Activated CD4-positive, alpha-beta memory T cell treated with anti-CD3 and anti-CD28 coated beads, Interleukin-2, amount 10 ng/mL, durations not matched to agents 7 days and 5 days (primary cell): ENCODE data around the gene TRIP10. TPM values are rescaled to one million over a fixed set of nuclear protein-coding genes. Genes with fewer than 3 reads are reported as not detected.
"Not testable (repeated sequence)": the region's sequence is repeated elsewhere in the genome, so short reads cannot be mapped to it uniquely, and the experiment has no call there.

Experiments
- CTCF ChIA-PET: fragments of 350-600 bp; sonication (Branson Sonifier 250); formaldehyde crosslinking; loops from one replicate; lab custom pipeline; 2021; ENCODE audit warnings: antibody characterized with exemption, inconsistent platforms; lab: Charles Lee
- POLR2A ChIA-PET: fragments of 350-600 bp; sonication (Branson Sonifier 250); formaldehyde crosslinking; loops from one replicate; lab custom pipeline; 2021; ENCODE audit warnings: antibody characterized with exemption; lab: Charles Lee
- DNase-seq: peaks from one replicate; pipeline ENCODE4 v3.0.0-alpha.2; 2020
- H3K27ac Mint-ChIP-seq: one replicate; pipeline ENCODE4 v1.8.0; 2021; ENCODE audit warnings: mild to moderate bottlenecking, mixed read lengths
- H3K27me3 Mint-ChIP-seq: one replicate; pipeline ENCODE4 v1.8.0; 2021; ENCODE audit warnings: mixed read lengths
- H3K36me3 Mint-ChIP-seq: one replicate; pipeline ENCODE4 v1.8.0; 2021; ENCODE audit warnings: low read depth, mixed read lengths
- H3K4me1 Mint-ChIP-seq: one replicate; pipeline ENCODE4 v1.8.0; 2021; ENCODE audit warnings: mixed read lengths
- H3K4me3 Mint-ChIP-seq: one replicate; pipeline ENCODE4 v1.8.0; 2021; ENCODE audit warnings: mild to moderate bottlenecking, mixed read lengths
- H3K9me3 Mint-ChIP-seq: one replicate; pipeline ENCODE4 v1.8.0; 2021; ENCODE audit warnings: mixed read lengths
- total RNA-seq, 2 experiments: library from RNA; stranded (reverse); gene quantifications; one replicate each; pipeline ENCODE4 v1.2.3, GENCODE V29; 2021

Gene TRIP10
- total RNA-seq, 2 experiments from 2014 or later, result 17.6 to 19.5 TPM

- no peak for DNase-seq
- Mint-ChIP-seq H3K36me3 (no peaks in the 10 kb centered on the region), H3K4me1 (peaks cover 6% of the 10 kb centered on the region), H3K27ac (no peak overlapping the region), H3K27me3 (peaks cover 29% of the 10 kb centered on the region), H3K4me3 (no peak overlapping the region), H3K9me3 (no peaks in the 10 kb centered on the region)
- CTCF ChIA-PET, result no interaction called here
- POLR2A ChIA-PET, result no interaction called here
Observed at GRCh38 chr19:6705931-6706632, 33.4 kb upstream of the TRIP10 start.

DNA sequence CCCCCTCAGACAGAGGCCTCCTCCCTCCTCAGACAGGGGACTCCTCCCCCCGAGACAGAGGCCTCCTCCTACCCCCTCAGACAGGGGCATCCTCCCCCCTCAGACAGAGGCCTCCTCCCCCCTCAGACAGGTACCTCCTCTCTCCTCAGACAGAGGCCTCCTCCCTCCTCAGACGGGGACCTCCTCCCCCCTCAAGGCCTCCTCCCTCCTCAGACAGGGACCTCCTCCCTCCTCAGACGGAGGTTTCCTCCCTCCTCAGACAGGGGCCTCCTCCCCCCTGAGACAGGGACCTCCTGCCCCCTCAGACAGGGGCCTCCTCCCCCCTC is 32.9 kb upstream of the TRIP10 start:
- CTCF ChIA-PET, result no interaction called here
- no peak for DNase-seq
- peaks cover 35% of the 10 kb centered on the region for H3K27me3 Mint-ChIP-seq
- POLR2A ChIA-PET, result no interaction called here
- H3K4me3 Mint-ChIP-seq, result no peak overlapping the region
- no peaks in the 10 kb centered on the region for H3K36me3 Mint-ChIP-seq
- H3K27ac Mint-ChIP-seq, result no peak overlapping the region
- H3K4me1 Mint-ChIP-seq, result peaks cover 6% of the 10 kb centered on the region
- H3K9me3 Mint-ChIP-seq, result no peaks in the 10 kb centered on the region

GRCh38 chr19:6707011-6707657 is 32.3 kb upstream of the TRIP10 start:
- Mint-ChIP-seq H3K27ac (no peak overlapping the region), H3K36me3 (no peaks in the 10 kb centered on the region), H3K27me3 (peaks cover 36% of the 10 kb centered on the region), H3K9me3 (no peaks in the 10 kb centered on the region), H3K4me3 (no peak overlapping the region), H3K4me1 (peaks cover 6% of the 10 kb centered on the region)
- no peak for DNase-seq
- ChIA-PET CTCF (no interaction called here), POLR2A (no interaction called here)

GRCh38 chr19:6707658-6708018 is 31.8 kb upstream of the TRIP10 start:
- DNase-seq, result no peak
- Mint-ChIP-seq H3K27me3 (peaks cover 36% of the 10 kb centered on the region), H3K4me3 (no peak overlapping the region), H3K36me3 (no peaks in the 10 kb centered on the region), H3K9me3 (no peaks in the 10 kb centered on the region), H3K4me1 (peaks cover 6% of the 10 kb centered on the region), H3K27ac (no peak overlapping the region)
- POLR2A ChIA-PET, result no interaction called here
- CTCF ChIA-PET, result no interaction called here

DNA sequence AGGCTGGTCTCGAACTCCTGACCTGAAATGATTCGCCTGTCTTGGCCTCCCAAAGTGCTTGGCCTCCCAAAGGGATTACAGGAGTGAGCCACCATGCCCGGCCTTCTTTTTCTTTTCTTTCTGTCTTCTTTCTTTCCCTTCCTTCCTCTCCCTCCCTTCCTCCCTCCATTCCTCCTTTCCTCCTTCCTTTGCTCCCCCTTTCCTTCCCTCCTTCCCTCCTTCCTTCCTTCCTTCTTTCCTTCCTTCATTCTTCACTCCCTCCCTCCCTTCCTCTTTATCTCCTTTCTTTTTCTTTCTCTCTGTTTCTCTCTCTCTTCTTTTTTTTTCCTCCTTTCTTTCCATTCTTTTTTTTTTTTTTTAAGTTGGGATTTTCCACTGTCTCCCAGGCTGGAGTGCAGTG is 31.1 kb upstream of the TRIP10 start:
- Mint-ChIP-seq H3K27me3 (peaks cover 36% of the 10 kb centered on the region), H3K4me1 (peaks cover 6% of the 10 kb centered on the region), H3K27ac (no peak overlapping the region), H3K9me3 (no peaks in the 10 kb centered on the region), H3K4me3 (no peak overlapping the region), H3K36me3 (no peaks in the 10 kb centered on the region)
- POLR2A ChIA-PET, result no interaction called here
- CTCF ChIA-PET, result interaction anchor here (0.7 kb wide), 1 partner anchor 235 kb away, joined by 6 read pairs; no protein-coding TSS in a partner anchor
- no peak for DNase-seq

- H3K27ac Mint-ChIP-seq, H3K9me3 Mint-ChIP-seq, H3K4me3 Mint-ChIP-seq, POLR2A ChIA-PET, H3K36me3 Mint-ChIP-seq, DNase-seq, H3K4me1 Mint-ChIP-seq: not testable (repeated sequence)
- H3K27me3 Mint-ChIP-seq, result peaks cover 36% of the 10 kb centered on the region
- CTCF ChIA-PET, result interaction anchor here (0.7 kb wide), 2 partner anchors 67 to 236 kb away, joined by 4 to 6 read pairs; no protein-coding TSS in a partner anchor
Observed at GRCh38 chr19:6708913-6709312, 30.6 kb upstream of the TRIP10 start.

GRCh38 chr19:6709549-6709948 is 29.9 kb upstream of the TRIP10 start:
- Mint-ChIP-seq H3K27me3 (peaks cover 36% of the 10 kb centered on the region), H3K27ac (no peak overlapping the region), H3K4me3 (no peak overlapping the region), H3K36me3 (no peaks in the 10 kb centered on the region), H3K9me3 (no peaks in the 10 kb centered on the region), H3K4me1 (peaks cover 6% of the 10 kb centered on the region)
- ChIA-PET POLR2A (no interaction called here), CTCF (no interaction called here)
- no peak for DNase-seq

- H3K27ac Mint-ChIP-seq, result no peak overlapping the region
- H3K36me3 Mint-ChIP-seq, result no peaks in the 10 kb centered on the region
- ChIA-PET POLR2A (no interaction called here), CTCF (no interaction called here)
- H3K4me3 Mint-ChIP-seq, result no peak overlapping the region
- DNase-seq, result no peak
- peaks cover 36% of the 10 kb centered on the region for H3K27me3 Mint-ChIP-seq
- H3K4me1 Mint-ChIP-seq, result peaks cover 6% of the 10 kb centered on the region
- no peaks in the 10 kb centered on the region for H3K9me3 Mint-ChIP-seq
Observed at GRCh38 chr19:6710273-6711077, 29.0 kb upstream of the TRIP10 start.

DNA sequence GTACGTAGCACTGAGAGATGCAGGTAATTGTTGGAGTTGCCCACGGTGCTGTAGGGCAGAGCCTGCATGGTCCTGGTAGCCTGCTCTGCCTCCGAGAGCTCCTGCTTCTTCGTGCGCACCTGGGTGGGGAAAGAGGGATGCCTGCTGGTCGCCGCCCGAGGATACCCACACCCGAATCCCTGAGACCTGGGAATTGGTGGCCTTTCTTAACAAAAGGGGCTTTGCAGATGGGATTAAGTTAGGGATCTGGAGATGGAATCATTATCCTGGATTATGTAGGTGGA is 28.5 kb upstream of the TRIP10 start:
- Mint-ChIP-seq H3K9me3 (no peaks in the 10 kb centered on the region), H3K4me1 (peaks cover 6% of the 10 kb centered on the region), H3K4me3 (no peak overlapping the region), H3K36me3 (no peaks in the 10 kb centered on the region), H3K27ac (no peak overlapping the region), H3K27me3 (peaks cover 36% of the 10 kb centered on the region)
- ChIA-PET POLR2A (no interaction called here), CTCF (no interaction called here)
- DNase-seq, result no peak

DNA sequence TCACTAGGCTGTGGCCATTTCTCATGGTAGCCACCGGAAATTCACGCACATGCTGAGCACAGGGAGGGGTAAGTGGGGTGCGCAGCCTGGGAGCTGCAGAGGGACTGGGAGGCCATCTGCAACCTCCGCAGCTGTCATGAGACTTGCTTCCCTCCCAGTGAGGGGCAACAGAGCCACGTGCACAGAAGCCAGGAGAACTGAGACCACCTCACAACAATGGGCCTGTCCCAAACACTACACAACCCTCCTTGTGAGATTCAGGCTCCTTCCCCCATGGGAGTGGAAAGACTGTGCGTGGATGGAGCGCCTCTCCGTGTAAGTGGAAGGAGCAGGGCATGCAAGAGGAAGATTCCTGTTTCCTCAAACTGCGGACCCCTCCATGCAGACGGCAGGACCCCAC is 27.9 kb upstream of the TRIP10 start:
- Mint-ChIP-seq H3K4me3 (no peak overlapping the region), H3K36me3 (no peaks in the 10 kb centered on the region), H3K27ac (no peak overlapping the region), H3K27me3 (peaks cover 36% of the 10 kb centered on the region), H3K4me1 (peaks cover 6% of the 10 kb centered on the region), H3K9me3 (no peaks in the 10 kb centered on the region)
- ChIA-PET CTCF (interaction anchor here (0.6 kb wide), 1 partner anchor 67 kb away, joined by 3 read pairs; no protein-coding TSS in a partner anchor), POLR2A (no interaction called here)
- DNase-seq, result no peak

DNA sequence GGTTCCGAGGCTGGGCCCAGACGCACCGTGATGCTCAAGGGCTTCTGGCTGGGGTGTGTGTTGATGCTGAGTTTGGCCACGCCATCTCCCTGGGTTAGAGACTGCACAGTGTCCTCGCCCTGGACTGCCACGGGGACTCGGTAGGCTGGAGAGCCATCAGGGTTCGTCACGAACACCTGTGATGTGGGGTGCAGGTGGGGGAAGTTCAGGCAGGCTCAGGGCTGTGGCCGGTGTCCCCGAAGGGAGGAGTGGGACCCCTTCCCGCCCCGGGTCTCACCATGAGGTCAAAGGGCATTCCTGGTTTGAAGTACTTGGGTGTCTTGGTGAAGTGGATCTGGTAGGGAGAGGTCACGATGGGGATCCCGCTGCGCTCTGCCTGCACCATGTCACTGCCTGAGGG is 27.2 kb upstream of the TRIP10 start:
- peaks cover 38% of the 10 kb centered on the region for H3K27me3 Mint-ChIP-seq
- H3K9me3 Mint-ChIP-seq, result no peaks in the 10 kb centered on the region
- H3K27ac Mint-ChIP-seq, result no peak overlapping the region
- no peaks in the 10 kb centered on the region for H3K36me3 Mint-ChIP-seq
- no peak for DNase-seq
- POLR2A ChIA-PET, result no interaction called here
- CTCF ChIA-PET, result no interaction called here
- no peak overlapping the region for H3K4me3 Mint-ChIP-seq
- H3K4me1 Mint-ChIP-seq, result peaks cover 8% of the 10 kb centered on the region

DNA sequence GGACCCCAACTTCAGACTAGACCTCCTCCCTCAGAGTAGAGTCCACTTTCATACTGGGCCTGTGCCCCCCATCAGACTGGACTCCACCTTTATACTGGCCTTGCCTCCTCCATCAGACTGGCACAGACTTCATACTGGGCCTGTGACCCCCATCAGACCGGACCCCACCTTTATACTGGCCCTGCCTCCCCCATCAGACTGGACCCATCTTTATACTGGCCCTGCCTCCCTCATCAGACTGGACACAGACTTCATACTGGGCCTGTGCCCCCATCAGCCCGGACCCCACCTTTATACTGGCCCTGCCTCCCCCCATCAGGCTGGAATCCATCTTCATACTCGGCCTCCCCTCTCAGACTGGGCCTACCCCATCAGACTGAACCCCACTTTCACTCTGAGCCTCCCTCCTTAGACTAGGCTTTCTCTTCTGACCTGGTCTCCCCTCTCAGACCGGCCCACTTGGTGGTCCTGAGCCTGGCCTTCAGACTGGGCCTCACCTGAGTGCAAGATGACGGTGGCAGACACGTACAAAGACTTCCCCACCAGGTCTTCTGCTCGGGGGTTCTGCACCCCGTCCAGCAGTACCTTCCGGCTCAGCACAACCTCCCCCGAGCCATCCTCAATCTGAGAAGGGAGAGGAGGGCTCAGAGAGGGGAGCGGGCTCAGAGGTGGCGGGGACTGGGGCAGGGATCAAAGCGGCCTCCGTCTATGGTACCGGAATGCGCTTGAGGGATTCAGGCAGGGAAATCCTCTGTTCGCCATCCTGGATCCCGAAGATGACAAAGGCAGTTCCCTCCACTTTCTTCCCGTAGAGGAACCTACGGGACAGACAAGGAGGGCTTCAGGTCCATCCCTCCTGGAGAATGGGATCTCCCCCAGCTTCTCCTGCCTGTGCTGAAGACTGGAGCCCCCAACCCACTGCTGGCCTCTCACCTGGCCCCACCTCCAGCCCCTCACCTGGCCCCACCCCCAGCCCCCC is 26.5 kb upstream of the TRIP10 start:
- peaks cover 5% of the 10 kb centered on the region for H3K9me3 Mint-ChIP-seq
- H3K27me3 Mint-ChIP-seq, result peaks cover 42% of the 10 kb centered on the region
- DNase-seq, result no peak
- no peaks in the 10 kb centered on the region for H3K36me3 Mint-ChIP-seq
- ChIA-PET CTCF (no interaction called here), POLR2A (no interaction called here)
- H3K27ac Mint-ChIP-seq, result no peak overlapping the region
- peaks cover 14% of the 10 kb centered on the region for H3K4me1 Mint-ChIP-seq
- H3K4me3 Mint-ChIP-seq, result no peak overlapping the region
